Tibial nerve (tissue), 3 donors: Measurements from ENCODE around the gene ZSWIM6.

Experiments
- POLR2A ChIP-seq, 2 donors: fragments of 450-650 bp; IDR thresholded peaks; one replicate each; pipeline ENCODE4 v1.6.1; 2017; ENCODE audit warnings: antibody characterized with exemption in 2 of 2, mild to moderate bottlenecking in 2 of 2, moderate library complexity in 2 of 2
- TF ChIP-seq, protein P1 (sequence below), 5 experiments: fragments of 200-600 bp in 3 of 5; fragments of 450-650 bp in 2 of 5; sonication (generic) in 3 of 5; IDR thresholded peaks; one replicate each; pipeline ENCODE4 v1.5.1; 2016 to 2019; ENCODE audit warnings: antibody characterized with exemption in 5 of 5, mild to moderate bottlenecking in 3 of 5, moderate library complexity in 2 of 5

DNA sequence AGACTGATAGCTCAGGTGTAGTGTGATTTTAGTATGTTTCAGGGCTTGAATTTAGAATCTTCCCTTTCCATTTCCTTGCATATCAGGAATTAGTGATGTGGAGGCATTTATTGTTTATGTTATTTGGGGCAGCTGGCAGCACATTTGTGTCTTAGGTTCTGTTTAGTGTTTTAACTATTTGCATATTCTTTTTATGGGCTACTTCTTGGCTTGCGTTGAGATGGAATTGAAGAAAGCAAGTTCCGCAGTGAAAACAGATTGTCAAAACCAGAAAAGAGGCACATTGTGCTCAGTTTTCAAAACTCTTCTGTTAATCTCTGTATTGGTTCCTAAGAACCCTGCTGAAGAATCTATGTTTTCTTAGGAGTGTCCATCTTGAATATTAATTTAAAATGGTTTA lies 80.3 kb downstream of the ZSWIM6 start:
- TF ChIP-seq, protein P1, sequence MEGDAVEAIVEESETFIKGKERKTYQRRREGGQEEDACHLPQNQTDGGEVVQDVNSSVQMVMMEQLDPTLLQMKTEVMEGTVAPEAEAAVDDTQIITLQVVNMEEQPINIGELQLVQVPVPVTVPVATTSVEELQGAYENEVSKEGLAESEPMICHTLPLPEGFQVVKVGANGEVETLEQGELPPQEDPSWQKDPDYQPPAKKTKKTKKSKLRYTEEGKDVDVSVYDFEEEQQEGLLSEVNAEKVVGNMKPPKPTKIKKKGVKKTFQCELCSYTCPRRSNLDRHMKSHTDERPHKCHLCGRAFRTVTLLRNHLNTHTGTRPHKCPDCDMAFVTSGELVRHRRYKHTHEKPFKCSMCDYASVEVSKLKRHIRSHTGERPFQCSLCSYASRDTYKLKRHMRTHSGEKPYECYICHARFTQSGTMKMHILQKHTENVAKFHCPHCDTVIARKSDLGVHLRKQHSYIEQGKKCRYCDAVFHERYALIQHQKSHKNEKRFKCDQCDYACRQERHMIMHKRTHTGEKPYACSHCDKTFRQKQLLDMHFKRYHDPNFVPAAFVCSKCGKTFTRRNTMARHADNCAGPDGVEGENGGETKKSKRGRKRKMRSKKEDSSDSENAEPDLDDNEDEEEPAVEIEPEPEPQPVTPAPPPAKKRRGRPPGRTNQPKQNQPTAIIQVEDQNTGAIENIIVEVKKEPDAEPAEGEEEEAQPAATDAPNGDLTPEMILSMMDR (IDR thresholded peaks at IDR 0.05), result no peak
- TF ChIP-seq POLR2A (IDR thresholded peaks at IDR 0.05), result no peak
